OCI-LY1 (cell line): Measurements from ENCODE around the gene RNF227.
A peak's percentile ranks its signal among the peaks of the same experiment; 100 is the strongest.

ENCODE experiments used
- H2AFZ ChIP-seq: fragments of 200-600 bp; sonication (generic), shearing (Covaris generic); 2 replicates; pipeline ENCODE4 v1.6.0; 2014; ENCODE audit warnings: antibody characterized with exemption, mild to moderate bottlenecking, low read length
- H3F3A ChIP-seq: fragments of 200-600 bp; sonication (generic), shearing (Covaris generic); 2 replicates; pipeline ENCODE4 v1.6.0; 2014; ENCODE audit warnings: mild to moderate bottlenecking, antibody characterized with exemption, low read length, moderate library complexity; ENCODE audit not compliant: insufficient read depth
- H3K27ac ChIP-seq: fragments of 200-600 bp; sonication (generic); 2 replicates; pipeline ENCODE4 v1.5.1; 2014; ENCODE audit warnings: low read length, mixed run types, mild to moderate bottlenecking, low read depth; ENCODE audit not compliant: poor library complexity, severe bottlenecking
- H3K27me3 ChIP-seq: fragments of 200-600 bp; sonication (generic); 2 replicates; pipeline ENCODE4 v1.6.0; 2014; ENCODE audit warnings: antibody characterized with exemption, mild to moderate bottlenecking, low read length, moderate library complexity; ENCODE audit not compliant: insufficient read depth
- H3K36me3 ChIP-seq: fragments of 200-600 bp; sonication (generic); 2 replicates; pipeline ENCODE4 v1.6.1; 2014; ENCODE audit warnings: mild to moderate bottlenecking, antibody characterized with exemption, low read length, moderate library complexity, mixed read lengths; ENCODE audit not compliant: insufficient read depth
- H3K4me1 ChIP-seq: fragments of 200-600 bp; sonication (generic); 2 replicates; pipeline ENCODE4 v1.5.1; 2014; ENCODE audit warnings: mild to moderate bottlenecking, low read length, moderate library complexity; ENCODE audit not compliant: insufficient read depth, severe bottlenecking
- H3K4me2 ChIP-seq: fragments of 200-600 bp; sonication (generic), shearing (Covaris generic); 2 replicates; pipeline ENCODE4 v1.6.1; 2014; ENCODE audit warnings: low read length
- H3K4me3 ChIP-seq: fragments of 200-600 bp; sonication (generic); 2 replicates; pipeline ENCODE4 v1.5.1; 2014; ENCODE audit warnings: low read length, low read depth, mild to moderate bottlenecking, mixed read lengths; ENCODE audit not compliant: poor library complexity, severe bottlenecking
- H3K79me2 ChIP-seq: fragments of 200-600 bp; shearing (Covaris generic); 2 replicates; pipeline ENCODE4 v1.6.1; 2016; ENCODE audit warnings: mixed run types, low read length, mixed read lengths; ENCODE audit not compliant: insufficient read depth
- H3K9ac ChIP-seq: fragments of 200-600 bp; sonication (generic), shearing (Covaris generic); 2 replicates; pipeline ENCODE4 v1.6.1; 2014; ENCODE audit warnings: mild to moderate bottlenecking, low read length, mixed read lengths
- H3K9me2 ChIP-seq: fragments of 200-600 bp; sonication (generic), shearing (Covaris generic); 2 replicates; pipeline ENCODE4 v1.6.1; 2014; ENCODE audit warnings: low read depth, mild to moderate bottlenecking, low read length, mixed read lengths
- H3K9me3 ChIP-seq: fragments of 200-600 bp; shearing (Covaris generic); 2 replicates; pipeline ENCODE4 v1.6.1; 2014; ENCODE audit warnings: low read length, mixed read lengths
- H4K20me1 ChIP-seq: fragments of 200-600 bp; sonication (generic), shearing (Covaris generic); 2 replicates; pipeline ENCODE4 v1.6.0; 2016; ENCODE audit warnings: mild to moderate bottlenecking, low read length; ENCODE audit not compliant: insufficient read depth
- CTCF ChIP-seq: fragments of 200-600 bp; sonication (generic), shearing (Covaris generic); IDR thresholded peaks from 2 replicates; pipeline ENCODE4 v1.5.1; 2017; ENCODE audit warnings: mild to moderate bottlenecking, antibody characterized with exemption, low read length, moderate library complexity, mixed read lengths
- EZH2 ChIP-seq: fragments of 200-600 bp; sonication (generic), shearing (Covaris generic); IDR thresholded peaks from 2 replicates; pipeline ENCODE4 v1.8.0; 2017; ENCODE audit warnings: borderline replicate concordance, mixed run types, mild to moderate bottlenecking, antibody characterized with exemption, low read length, moderate library complexity, mixed read lengths

The RNF227 gene

GRCh38 chr17:7932483-7932891, 16.4 kb upstream of the RNF227 start:
- Histone ChIP-seq H3K27ac (peak overlapping the region; percentile 51), H3K9ac (peak overlapping the region; percentile 71)

DNA sequence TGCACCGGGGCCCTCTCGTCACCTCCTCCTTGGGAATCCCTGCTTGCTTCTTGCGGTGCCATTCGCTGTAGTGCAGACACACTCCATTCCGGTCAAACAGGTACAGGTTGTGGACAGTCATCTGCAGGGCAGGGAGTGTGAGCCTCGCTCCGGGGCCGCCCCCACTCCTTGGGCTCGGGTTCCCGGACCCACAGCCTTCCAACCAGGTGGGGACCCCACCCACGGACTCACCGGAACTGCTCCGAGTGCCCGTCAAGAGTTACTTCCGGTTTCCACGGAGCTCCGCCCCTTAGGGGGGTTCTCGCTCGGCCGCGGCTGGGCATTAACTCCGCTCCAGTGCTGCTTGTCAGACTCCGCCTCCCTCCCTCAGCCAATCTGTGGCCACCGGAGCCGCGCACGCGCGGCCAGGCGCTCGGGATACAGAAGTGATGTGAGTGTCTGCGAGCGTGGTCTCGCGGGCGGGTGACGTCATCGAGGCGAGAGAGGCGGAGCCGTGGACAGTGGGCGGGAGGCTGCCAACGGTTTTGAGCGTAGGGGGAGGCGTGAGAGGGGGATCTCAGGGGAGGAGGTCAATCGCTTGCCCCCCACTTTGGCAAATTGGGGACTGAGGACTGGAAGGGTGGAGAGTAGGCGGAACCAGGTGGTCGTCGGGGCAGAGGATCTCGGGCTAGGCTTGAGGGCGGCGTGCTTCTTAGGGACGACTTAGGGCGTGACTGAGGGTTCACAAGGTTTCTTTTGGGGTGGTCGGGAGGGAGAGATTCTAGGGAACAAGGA, 15.8 kb upstream of the RNF227 start, which contains the start of the genes CNTROB and TRAPPC1:
Gene CNTROB, plus strand, starts transcription at position 498 of the 774 bp plus-strand sequence. CDS start 874 bp downstream, outside the sequence.
Gene TRAPPC1, minus strand, starts transcription at position 238 of the 774 bp plus-strand sequence. Its CDS starts 117 bp downstream, at position 121.
- TF ChIP-seq CTCF (no peak), EZH2 (no peak)
- H3K27ac ChIP-seq = peak within 1 kb of the TSS; percentile 51
- peaks cover 34% of the 10 kb centered on the region for H3K36me3 ChIP-seq
- H3K79me2 ChIP-seq = 0 out of 2 replicates have a peak, but pooled peaks cover 4% of the 10 kb centered on the region
- no peaks in the 10 kb centered on the region for H3F3A ChIP-seq
- peak within 1 kb of the TSS; percentile 81 for H3K9ac ChIP-seq
- peak within 1 kb of the TSS; percentile 76 for H3K4me3 ChIP-seq
- H3K9me3 ChIP-seq = no peaks in the 10 kb centered on the region
- no peaks in the 10 kb centered on the region for H3K27me3 ChIP-seq
- H3K4me1 ChIP-seq = peaks cover 51% of the 10 kb centered on the region
- peak within 1 kb of the TSS; percentile 95 for H3K4me2 ChIP-seq
- no peaks in the 10 kb centered on the region for H3K9me2 ChIP-seq
- H4K20me1 ChIP-seq = no peaks in the 10 kb centered on the region
- H2AFZ ChIP-seq = no peak within 1 kb of the TSS

More at GRCh38 chr17:7932483-7932891, 16.4 kb upstream of the RNF227 start:
- peaks cover 37% of the 10 kb centered on the region for H3K36me3 ChIP-seq
- peak overlapping the region; percentile 95 for H3K4me2 ChIP-seq
- peak overlapping the region; percentile 76 for H3K4me3 ChIP-seq
- no peaks in the 10 kb centered on the region for H3K9me2 ChIP-seq
- H3K9me3 ChIP-seq = no peaks in the 10 kb centered on the region
- no peak overlapping the region for H2AFZ ChIP-seq
- 0 out of 2 replicates have a peak, but pooled peaks cover 4% of the 10 kb centered on the region for H3K79me2 ChIP-seq
- TF ChIP-seq CTCF = no peak
- TF ChIP-seq EZH2 = no peak
- H3K4me1 ChIP-seq = peaks cover 51% of the 10 kb centered on the region
- no peaks in the 10 kb centered on the region for H4K20me1 ChIP-seq
- H3K27me3 ChIP-seq = no peaks in the 10 kb centered on the region
- H3F3A ChIP-seq = no peaks in the 10 kb centered on the region

DNA sequence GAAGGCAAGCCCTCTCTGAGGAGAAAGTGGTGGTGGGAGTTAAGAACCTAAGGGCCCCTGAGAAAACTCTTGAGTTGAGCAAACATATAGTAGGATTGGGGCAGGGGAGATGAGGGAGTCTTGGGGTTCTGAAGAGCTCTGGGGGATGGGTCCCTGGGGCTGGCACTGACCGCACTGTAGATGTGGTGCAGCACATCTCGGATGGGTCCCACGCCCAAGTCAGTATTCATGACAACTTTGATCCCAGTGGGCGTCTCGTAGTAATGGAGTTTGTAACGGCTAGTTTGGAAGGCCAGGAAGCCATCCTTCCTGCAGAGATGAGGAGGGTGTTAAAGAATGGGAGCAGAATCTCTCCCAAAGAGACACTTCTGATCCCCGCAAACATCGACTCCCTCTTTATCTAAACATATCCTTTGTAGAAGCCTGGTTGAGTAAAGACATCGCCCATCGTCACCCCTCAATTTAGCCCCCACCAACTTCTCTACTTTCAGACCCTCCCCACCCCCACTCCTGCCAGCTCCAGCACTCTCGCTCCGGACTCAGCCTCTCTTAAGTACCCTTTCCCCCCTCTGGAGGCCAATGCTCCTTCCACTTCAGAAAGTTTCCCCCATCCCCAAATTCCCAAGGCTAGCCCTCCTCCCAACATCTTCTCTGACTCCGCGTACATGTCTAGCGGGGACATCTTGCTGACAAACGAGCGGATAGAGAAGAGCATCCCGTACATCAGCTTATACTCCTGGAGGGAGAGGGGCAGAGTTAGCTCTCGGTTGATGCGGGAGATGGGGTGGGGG, 14.9 kb upstream of the RNF227 start:
- TF ChIP-seq EZH2 = no peak
- TF ChIP-seq CTCF = no peak
- H3K4me3 ChIP-seq = peak overlapping the region; percentile 76
- H3K9me3 ChIP-seq = no peaks in the 10 kb centered on the region
- H3K27ac ChIP-seq = no peak overlapping the region
- H3K36me3 ChIP-seq = peaks cover 26% of the 10 kb centered on the region
- no peaks in the 10 kb centered on the region for H3K27me3 ChIP-seq
- no peak overlapping the region for H2AFZ ChIP-seq
- no peaks in the 10 kb centered on the region for H3F3A ChIP-seq
- peaks cover 51% of the 10 kb centered on the region for H3K4me1 ChIP-seq
- 0 out of 2 replicates have a peak, but pooled peaks cover 4% of the 10 kb centered on the region for H3K79me2 ChIP-seq
- H4K20me1 ChIP-seq = no peaks in the 10 kb centered on the region
- H3K9ac ChIP-seq = peak overlapping the region; percentile 81
- peak overlapping the region; percentile 79 for H3K4me2 ChIP-seq
- H3K9me2 ChIP-seq = no peaks in the 10 kb centered on the region
